Endothelial cell (in vitro differentiated cells): ENCODE results near the gene ETV1. TPM values are rescaled to one million over a fixed set of nuclear protein-coding genes. Genes with fewer than 3 reads are reported as not detected.

Source experiments
- DNase-seq: peaks from one replicate; pipeline ENCODE4 v3.0.0; 2021; ENCODE audit warnings: low spot score
- H3K27ac Mint-ChIP-seq: one replicate; pipeline ENCODE4 v1.8.0; 2021; ENCODE audit warnings: mixed read lengths, inconsistent platforms; ENCODE audit not compliant: unreplicated experiment
- H3K27me3 Mint-ChIP-seq: one replicate; pipeline ENCODE4 v1.8.0; 2021; ENCODE audit warnings: mild to moderate bottlenecking, moderate library complexity, mixed read lengths, inconsistent platforms; ENCODE audit not compliant: unreplicated experiment
- H3K36me3 Mint-ChIP-seq: one replicate; pipeline ENCODE4 v1.8.0; 2021; ENCODE audit warnings: mild to moderate bottlenecking, low read depth, mixed read lengths, inconsistent platforms; ENCODE audit not compliant: unreplicated experiment
- H3K4me1 Mint-ChIP-seq: one replicate; pipeline ENCODE4 v1.8.0; 2021; ENCODE audit warnings: mild to moderate bottlenecking, mixed read lengths, inconsistent platforms; ENCODE audit not compliant: unreplicated experiment
- H3K4me3 Mint-ChIP-seq: one replicate; pipeline ENCODE4 v1.8.0; 2021; ENCODE audit warnings: mild to moderate bottlenecking, mixed read lengths, inconsistent platforms; ENCODE audit not compliant: unreplicated experiment
- H3K9me3 Mint-ChIP-seq: one replicate; pipeline ENCODE4 v1.8.0; 2021; ENCODE audit warnings: mixed read lengths, inconsistent platforms; ENCODE audit not compliant: unreplicated experiment
- total RNA-seq: library from RNA; stranded (reverse); fragmentation: NEBNext Ultra II Directional; extraction: Animal tissue kit (Norgen Biotek cat#: 25700); gene quantifications from one replicate; pipeline ENCODE4 v1.2.1, GENCODE V29; 2021; ENCODE audit not compliant: unreplicated experiment
- TF ChIP-seq, protein P1 (sequence below): fragments of 200-600 bp; sonication (generic); IDR thresholded peaks from one replicate; pipeline ENCODE4 v1.5.0; 2021; ENCODE audit warnings: antibody characterized with exemption; ENCODE audit not compliant: unreplicated experiment

Gene ETV1
- total RNA-seq, 1 donor from 2014 or later: 18.2 TPM

DNA sequence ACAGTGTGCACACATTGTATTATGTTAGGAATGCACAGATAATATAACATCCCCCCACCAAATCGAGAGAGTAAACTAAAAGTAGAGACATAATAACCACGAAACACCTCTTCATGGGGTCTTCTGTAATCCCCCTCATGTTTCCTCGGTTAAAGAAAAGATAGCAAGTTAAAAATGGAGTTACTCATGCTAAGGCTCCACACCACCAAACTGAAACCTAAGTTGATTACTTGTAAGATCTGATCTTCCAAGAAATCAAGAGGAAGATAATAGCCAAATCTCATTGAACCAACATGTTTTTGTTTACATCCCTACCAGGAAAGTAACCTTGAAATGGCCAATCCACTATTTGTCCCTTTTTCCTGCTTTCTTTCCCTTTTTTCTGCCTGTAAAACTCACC is 11.7 kb upstream of the ETV1 start:
- Mint-ChIP-seq H3K27me3 (peaks cover 2% of the 10 kb centered on the region), H3K4me3 (no peak overlapping the region), H3K9me3 (no peaks in the 10 kb centered on the region), H3K4me1 (peaks cover 2% of the 10 kb centered on the region), H3K27ac (no peak overlapping the region), H3K36me3 (no peaks in the 10 kb centered on the region)
- DNase-seq: no peak
- TF ChIP-seq, protein P1, sequence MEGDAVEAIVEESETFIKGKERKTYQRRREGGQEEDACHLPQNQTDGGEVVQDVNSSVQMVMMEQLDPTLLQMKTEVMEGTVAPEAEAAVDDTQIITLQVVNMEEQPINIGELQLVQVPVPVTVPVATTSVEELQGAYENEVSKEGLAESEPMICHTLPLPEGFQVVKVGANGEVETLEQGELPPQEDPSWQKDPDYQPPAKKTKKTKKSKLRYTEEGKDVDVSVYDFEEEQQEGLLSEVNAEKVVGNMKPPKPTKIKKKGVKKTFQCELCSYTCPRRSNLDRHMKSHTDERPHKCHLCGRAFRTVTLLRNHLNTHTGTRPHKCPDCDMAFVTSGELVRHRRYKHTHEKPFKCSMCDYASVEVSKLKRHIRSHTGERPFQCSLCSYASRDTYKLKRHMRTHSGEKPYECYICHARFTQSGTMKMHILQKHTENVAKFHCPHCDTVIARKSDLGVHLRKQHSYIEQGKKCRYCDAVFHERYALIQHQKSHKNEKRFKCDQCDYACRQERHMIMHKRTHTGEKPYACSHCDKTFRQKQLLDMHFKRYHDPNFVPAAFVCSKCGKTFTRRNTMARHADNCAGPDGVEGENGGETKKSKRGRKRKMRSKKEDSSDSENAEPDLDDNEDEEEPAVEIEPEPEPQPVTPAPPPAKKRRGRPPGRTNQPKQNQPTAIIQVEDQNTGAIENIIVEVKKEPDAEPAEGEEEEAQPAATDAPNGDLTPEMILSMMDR: no peak

DNA sequence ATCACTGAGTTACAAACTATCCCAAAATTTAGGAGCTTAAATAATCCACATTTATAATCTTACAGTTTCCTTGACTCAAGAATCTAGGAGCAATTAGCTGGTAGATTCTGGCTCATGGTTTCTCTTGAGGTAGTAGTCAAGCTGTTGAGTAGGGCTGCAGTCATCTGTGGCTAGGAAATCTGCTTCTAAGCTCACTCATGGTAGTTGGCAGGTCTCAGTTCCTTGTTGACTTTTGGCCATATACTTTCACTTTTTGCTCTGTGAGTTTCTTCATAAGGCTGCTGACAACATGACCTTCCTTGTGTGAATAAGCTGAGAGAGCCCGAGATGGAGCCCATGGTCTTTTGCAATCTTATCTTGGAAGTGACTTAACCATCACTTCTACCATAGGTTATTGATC is 10.8 kb upstream of the ETV1 start:
- peaks cover 2% of the 10 kb centered on the region for H3K4me1 Mint-ChIP-seq
- TF ChIP-seq, protein P1: no peak
- no peak overlapping the region for H3K4me3 Mint-ChIP-seq

DNA sequence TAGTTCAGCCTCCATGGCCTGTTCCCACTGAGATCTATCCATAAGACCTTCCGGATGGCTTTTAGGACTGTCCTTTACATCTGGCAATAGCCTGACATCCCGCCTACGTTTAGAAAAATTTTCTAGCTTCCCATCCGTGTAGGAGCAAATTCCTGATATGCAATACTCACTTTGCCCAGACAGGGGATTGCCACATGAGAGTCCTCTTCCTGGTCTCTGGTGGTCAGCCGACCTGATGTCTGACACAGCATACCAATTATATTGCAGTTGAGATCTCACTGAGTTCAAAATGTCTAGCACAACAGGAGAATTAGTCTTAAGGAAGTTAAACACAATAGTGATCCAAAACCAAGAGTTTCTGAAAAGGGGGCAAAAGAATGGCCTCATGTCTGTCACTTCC is 9.4 kb upstream of the ETV1 start:
- H3K36me3 Mint-ChIP-seq: no peaks in the 10 kb centered on the region
- H3K9me3 Mint-ChIP-seq: no peaks in the 10 kb centered on the region
- DNase-seq: no peak
- no peak overlapping the region for H3K27ac Mint-ChIP-seq
- H3K4me3 Mint-ChIP-seq: no peak overlapping the region
- TF ChIP-seq, protein P1: no peak
- H3K4me1 Mint-ChIP-seq: peaks cover 2% of the 10 kb centered on the region
- peaks cover 3% of the 10 kb centered on the region for H3K27me3 Mint-ChIP-seq

More for the DNA sequence above, 10.8 kb upstream of the ETV1 start:
- no peaks in the 10 kb centered on the region for H3K36me3 Mint-ChIP-seq
- H3K27me3 Mint-ChIP-seq: peaks cover 2% of the 10 kb centered on the region
- no peaks in the 10 kb centered on the region for H3K9me3 Mint-ChIP-seq
- no peak for DNase-seq
- H3K27ac Mint-ChIP-seq: no peak overlapping the region

DNA sequence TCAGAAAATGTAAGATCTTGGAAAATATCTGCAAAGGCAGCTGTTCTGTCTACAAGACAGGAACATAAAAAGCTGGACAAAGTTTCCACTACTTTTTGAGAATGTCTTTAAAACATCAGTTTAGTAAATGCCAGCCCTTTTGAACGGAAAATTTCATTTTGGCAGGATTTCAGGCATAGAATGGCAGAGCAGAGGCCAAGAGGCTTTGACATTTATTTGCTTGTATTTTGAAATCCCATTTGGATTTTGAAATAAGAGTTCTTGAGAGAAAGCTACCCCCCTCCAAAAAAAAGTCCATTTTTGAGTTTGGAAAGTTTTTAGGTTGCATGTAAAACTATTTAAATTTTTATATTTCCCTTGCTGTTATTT is 3.1 kb upstream of the ETV1 start:
- Mint-ChIP-seq H3K36me3 (no peaks in the 10 kb centered on the region), H3K4me1 (no peaks in the 10 kb centered on the region), H3K4me3 (no peak overlapping the region), H3K27me3 (peaks cover 1% of the 10 kb centered on the region), H3K27ac (no peak overlapping the region), H3K9me3 (no peaks in the 10 kb centered on the region)
- no peak for DNase-seq
- TF ChIP-seq, protein P1: no peak

DNA sequence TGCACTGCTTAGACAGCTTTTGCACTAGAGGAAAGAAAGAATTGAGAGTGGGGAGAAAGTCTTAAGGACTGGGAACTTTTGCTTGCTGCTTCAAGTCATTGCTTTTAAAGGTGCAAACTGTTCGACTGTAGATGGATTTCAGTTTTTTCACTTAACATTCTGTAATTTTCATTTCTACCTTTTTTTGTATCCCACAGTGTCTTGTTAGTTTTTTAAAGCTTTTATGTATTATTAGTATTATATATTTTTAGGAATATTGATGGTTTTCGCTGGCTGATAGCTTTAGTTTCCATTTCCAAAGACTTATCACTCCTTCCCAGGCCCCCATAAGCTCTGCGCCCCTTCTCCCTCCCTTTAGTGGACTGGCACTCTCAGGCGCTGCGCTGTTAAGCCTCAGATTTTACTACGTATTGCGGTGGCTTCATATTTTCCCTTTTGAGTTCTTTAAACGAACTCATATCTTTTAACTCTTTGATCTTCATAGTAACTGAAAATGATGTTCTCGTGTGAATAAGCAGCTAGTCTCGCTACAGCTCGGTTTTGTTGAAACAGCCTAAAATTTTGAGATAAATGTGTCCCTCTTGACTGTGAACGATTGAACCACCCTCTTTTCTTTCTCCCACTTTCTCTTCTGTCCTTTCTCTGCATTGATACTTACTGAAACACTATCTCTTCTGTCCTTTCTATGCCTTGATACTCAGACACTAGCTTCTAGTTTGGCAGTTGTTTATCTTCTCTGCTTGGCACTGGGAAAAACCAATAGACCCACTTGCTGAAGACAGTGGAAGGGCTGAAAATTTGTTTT is 2.5 kb upstream of the ETV1 start:
- Mint-ChIP-seq H3K4me1 (no peaks in the 10 kb centered on the region), H3K4me3 (no peak overlapping the region), H3K27me3 (peaks cover 1% of the 10 kb centered on the region), H3K9me3 (no peaks in the 10 kb centered on the region), H3K27ac (no peak overlapping the region), H3K36me3 (no peaks in the 10 kb centered on the region)
- TF ChIP-seq, protein P1: no peak
- DNase-seq: no peak
